WERI-Rb-1 (cell line): Measurements from ENCODE around the gene RUNX2.

Experiments used
- DNase-seq: peaks from one replicate; pipeline ENCODE4 v3.0.0-alpha.2; 2020
- H3K27ac ChIP-seq: fragments of 250-450 bp; sonication (Bioruptor Pico); 2 replicates; pipeline ENCODE4 v1.5.1; 2020; ENCODE audit warnings: mild to moderate bottlenecking, moderate library complexity
- H3K27me3 ChIP-seq: fragments of 250-450 bp; sonication (Bioruptor Pico); 2 replicates; pipeline ENCODE4 v1.5.1; 2021; ENCODE audit warnings: mild to moderate bottlenecking, low read depth, moderate library complexity; ENCODE audit not compliant: insufficient read depth, severe bottlenecking
- H3K36me3 ChIP-seq: fragments of 250-450 bp; sonication (Bioruptor Pico); 2 replicates; pipeline ENCODE4 v1.5.1; 2020; ENCODE audit warnings: mild to moderate bottlenecking, moderate library complexity
- H3K4me3 ChIP-seq: 2 replicates; pipeline ENCODE4 v1.5.1; 2011; ENCODE audit warnings: low read depth, mild to moderate bottlenecking, control low read depth, low read length
- H3K9me3 ChIP-seq: fragments of 250-450 bp; sonication (Bioruptor Pico); 2 replicates; pipeline ENCODE4 v1.5.1; 2021; ENCODE audit warnings: mild to moderate bottlenecking, moderate library complexity; ENCODE audit not compliant: severe bottlenecking
- TF ChIP-seq, protein P1 (sequence below): IDR thresholded peaks from 2 replicates; pipeline ENCODE4 v1.5.1; 2011; ENCODE audit warnings: low read depth, mild to moderate bottlenecking, control low read depth, inconsistent platforms, low read length

Gene RUNX2

DNA sequence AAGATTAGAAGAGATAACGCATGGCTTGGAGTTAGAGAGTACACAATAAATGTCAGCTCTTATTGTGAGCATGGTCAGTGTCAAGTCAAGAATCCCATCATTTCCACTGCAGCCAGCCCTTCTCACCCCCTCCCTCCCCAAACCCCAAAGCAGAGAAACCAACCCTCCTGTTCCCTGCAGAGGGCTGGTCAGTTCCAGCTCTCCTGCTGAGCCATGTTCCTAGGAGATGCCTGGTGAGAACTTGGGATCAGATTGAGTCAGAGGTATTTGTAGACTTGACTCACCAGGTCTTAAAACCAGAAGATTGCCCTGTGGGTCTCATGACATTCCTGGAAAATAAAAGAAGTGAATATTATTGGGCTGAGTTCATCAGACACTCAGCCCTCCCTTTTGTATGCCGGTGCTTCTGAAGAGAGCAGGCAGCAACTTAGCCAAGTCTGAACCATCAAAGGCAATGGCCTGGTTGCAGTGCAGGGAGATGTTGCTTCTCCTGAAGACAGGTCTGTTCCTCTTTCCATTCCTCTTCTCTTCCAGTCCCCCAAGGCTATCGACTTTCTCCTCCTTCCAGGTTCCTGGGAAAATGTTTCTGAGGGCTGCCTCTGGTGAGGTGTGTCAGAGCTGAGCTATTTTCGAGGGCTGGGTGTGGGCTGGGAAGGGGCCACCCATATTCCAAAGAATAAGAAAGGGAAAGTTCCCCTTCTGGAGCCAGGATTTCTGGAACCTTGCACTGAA lies 327.8 kb downstream of the RUNX2 start:
- Histone ChIP-seq H3K27ac (no peak overlapping the region), H3K27me3 (no peaks in the 10 kb centered on the region), H3K36me3 (no peaks in the 10 kb centered on the region), H3K9me3 (peaks cover 3% of the 10 kb centered on the region), H3K4me3 (no peak overlapping the region)
- no peak for DNase-seq
- TF ChIP-seq, protein P1, sequence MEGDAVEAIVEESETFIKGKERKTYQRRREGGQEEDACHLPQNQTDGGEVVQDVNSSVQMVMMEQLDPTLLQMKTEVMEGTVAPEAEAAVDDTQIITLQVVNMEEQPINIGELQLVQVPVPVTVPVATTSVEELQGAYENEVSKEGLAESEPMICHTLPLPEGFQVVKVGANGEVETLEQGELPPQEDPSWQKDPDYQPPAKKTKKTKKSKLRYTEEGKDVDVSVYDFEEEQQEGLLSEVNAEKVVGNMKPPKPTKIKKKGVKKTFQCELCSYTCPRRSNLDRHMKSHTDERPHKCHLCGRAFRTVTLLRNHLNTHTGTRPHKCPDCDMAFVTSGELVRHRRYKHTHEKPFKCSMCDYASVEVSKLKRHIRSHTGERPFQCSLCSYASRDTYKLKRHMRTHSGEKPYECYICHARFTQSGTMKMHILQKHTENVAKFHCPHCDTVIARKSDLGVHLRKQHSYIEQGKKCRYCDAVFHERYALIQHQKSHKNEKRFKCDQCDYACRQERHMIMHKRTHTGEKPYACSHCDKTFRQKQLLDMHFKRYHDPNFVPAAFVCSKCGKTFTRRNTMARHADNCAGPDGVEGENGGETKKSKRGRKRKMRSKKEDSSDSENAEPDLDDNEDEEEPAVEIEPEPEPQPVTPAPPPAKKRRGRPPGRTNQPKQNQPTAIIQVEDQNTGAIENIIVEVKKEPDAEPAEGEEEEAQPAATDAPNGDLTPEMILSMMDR: no peak

DNA sequence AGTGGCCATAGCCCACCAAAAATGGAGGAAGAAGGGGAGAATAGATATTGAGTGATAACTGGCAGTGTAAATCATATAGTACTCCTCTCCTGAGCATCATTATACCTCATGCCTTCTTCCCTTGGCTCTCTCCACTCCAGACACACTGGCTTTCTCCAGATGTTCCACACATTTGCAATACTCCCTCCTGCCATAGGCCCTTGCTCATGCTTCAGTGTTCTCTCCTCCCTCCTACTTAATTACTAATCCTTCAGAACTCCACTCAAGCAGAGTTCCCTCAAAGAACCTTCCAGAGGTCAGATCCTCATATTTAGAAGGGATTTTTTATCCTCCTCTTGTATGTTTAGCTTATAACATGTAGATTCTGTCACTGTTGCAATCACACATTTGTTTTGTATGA lies 329.1 kb downstream of the RUNX2 start:
- DNase-seq: no peak
- Histone ChIP-seq H3K9me3 (peaks cover 3% of the 10 kb centered on the region), H3K27ac (no peak overlapping the region), H3K36me3 (no peaks in the 10 kb centered on the region), H3K4me3 (no peak overlapping the region), H3K27me3 (peaks cover 3% of the 10 kb centered on the region)
- TF ChIP-seq, protein P1: no peak

DNA sequence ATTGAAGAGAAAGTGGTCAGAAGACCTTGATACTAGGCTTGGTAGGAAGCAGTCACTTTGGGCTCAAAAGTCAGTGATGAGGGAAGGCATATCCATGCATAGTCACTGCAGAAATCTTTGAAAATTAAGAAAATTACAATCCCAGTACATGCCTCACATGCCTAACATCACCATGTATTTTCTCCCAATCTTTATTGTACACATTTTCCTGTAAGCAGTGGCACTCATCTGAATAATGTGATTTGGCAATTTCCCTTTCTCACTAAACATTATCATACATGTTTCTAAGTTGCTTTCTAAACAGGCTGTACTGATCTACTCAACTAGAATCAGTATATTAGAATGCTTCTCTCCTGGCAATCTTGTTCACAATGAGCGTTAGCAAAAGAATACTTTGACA lies 330.3 kb downstream of the RUNX2 start:
- Histone ChIP-seq H3K9me3 (peaks cover 6% of the 10 kb centered on the region), H3K36me3 (no peaks in the 10 kb centered on the region), H3K27me3 (peaks cover 15% of the 10 kb centered on the region), H3K4me3 (no peak overlapping the region), H3K27ac (no peak overlapping the region)
- TF ChIP-seq, protein P1: no peak
- no peak for DNase-seq

DNA sequence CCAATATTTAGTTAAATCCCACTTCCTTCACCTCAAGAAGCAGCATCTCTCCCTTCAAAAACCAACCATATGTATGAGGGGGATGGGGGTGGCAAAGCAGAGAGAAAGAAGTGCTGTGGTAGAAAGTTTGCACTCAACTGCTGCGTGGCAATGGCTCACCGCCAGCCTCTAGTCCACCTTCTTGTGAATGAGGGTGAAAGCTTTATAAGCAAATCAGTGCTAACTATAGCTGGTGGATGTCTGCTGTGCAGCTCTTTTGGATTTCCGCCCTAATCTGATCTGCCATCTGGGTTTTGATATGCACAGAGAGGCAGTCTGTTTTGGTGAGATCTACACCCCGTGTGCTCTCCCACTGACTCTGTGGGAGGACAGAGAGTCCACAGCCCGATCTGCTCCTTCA lies 330.8 kb downstream of the RUNX2 start:
- Histone ChIP-seq H3K9me3 (peaks cover 6% of the 10 kb centered on the region), H3K27me3 (peaks cover 20% of the 10 kb centered on the region), H3K36me3 (no peaks in the 10 kb centered on the region), H3K27ac (no peak overlapping the region), H3K4me3 (no peak overlapping the region)
- TF ChIP-seq, protein P1: no peak
- no peak for DNase-seq

DNA sequence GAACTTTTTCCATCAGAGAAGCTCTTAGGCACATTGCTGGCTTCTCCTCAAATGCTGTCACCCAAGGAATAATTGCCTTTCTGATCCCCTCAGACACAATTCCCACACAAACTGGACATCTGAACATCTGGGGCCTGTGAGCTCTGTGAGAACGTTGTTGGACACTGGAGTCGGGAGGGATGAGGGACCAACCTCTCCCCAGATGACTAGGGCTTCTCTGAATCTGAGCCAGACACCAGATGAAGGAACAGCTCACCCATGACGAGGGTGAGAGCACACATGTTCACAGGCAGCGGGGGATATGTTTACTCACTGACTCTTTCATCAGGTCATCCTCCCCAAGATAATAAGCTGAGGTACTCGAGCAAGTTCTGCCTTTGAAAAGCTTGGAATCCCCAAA lies 333.5 kb downstream of the RUNX2 start:
- no peak for DNase-seq
- H3K9me3 ChIP-seq: peaks cover 6% of the 10 kb centered on the region
- H3K36me3 ChIP-seq: no peaks in the 10 kb centered on the region
- H3K4me3 ChIP-seq: no peak overlapping the region
- TF ChIP-seq, protein P1: no peak
- H3K27ac ChIP-seq: no peak overlapping the region
- peaks cover 25% of the 10 kb centered on the region for H3K27me3 ChIP-seq
